Esophagus muscularis mucosa (tissue), 4 donors: ENCODE measurements around the gene JPH3. TPM values are rescaled to one million over a fixed set of nuclear protein-coding genes. Genes with fewer than 3 reads are reported as not detected.

Experiments used
- DNase-seq: peaks from one replicate; pipeline ENCODE4 v3.0.0-alpha.2; 2017; ENCODE audit errors: extremely low spot score
- H3K27ac ChIP-seq, 4 donors: fragments of 200-600 bp; sonication (generic); replicated peaks in 1 of 4; 1 replicate in 3 of 4; 2 replicates in 1 of 4; pipeline ENCODE4 v1.5.1; 2016 to 2019; ENCODE audit warnings: mild to moderate bottlenecking in 1 of 4
- H3K27me3 ChIP-seq, 4 donors: fragments of 200-600 bp; sonication (generic); one replicate each; pipeline versions ENCODE4 v1.5.1 to v1.6.0; 2016 to 2019
- H3K36me3 ChIP-seq, 4 donors: fragments of 200-600 bp; sonication (generic); one replicate each; pipeline ENCODE4 v1.5.1; 2016 to 2019
- H3K4me1 ChIP-seq, 4 donors: fragments of 200-600 bp; sonication (generic); one replicate each; pipeline ENCODE4 v1.5.1; 2016 to 2019
- H3K4me3 ChIP-seq, 4 donors: fragments of 200-600 bp; sonication (generic); 1 replicate in 2 of 4; 2 replicates in 2 of 4; pipeline ENCODE4 v1.5.1; 2016 to 2019; ENCODE audit warnings: mild to moderate bottlenecking in 4 of 4, moderate library complexity in 1 of 4
- H3K9me3 ChIP-seq, 4 donors: fragments of 200-600 bp; sonication (generic); 1 replicate in 3 of 4; 2 replicates in 1 of 4; pipeline ENCODE4 v1.5.1; 2016 to 2019
- EP300 ChIP-seq: sonication (generic); formaldehyde crosslinking; IDR thresholded peaks from one replicate; pipeline ENCODE4 v1.6.1; 2017; ENCODE audit warnings: antibody characterized with exemption
- POLR2A ChIP-seq: fragments of 450-650 bp; IDR thresholded peaks from one replicate; pipeline ENCODE4 v1.6.1; 2017; ENCODE audit warnings: antibody characterized with exemption, moderate library complexity, mild to moderate bottlenecking, low read depth
- POLR2AphosphoS5 ChIP-seq, 2 donors: sonication (generic); formaldehyde crosslinking; IDR thresholded peaks; one replicate each; pipeline ENCODE4 v1.6.1; 2017; ENCODE audit warnings: antibody characterized with exemption in 2 of 2
- WGBS: methylation state at CpG from one replicate; pipeline ENCODE4 v1.1.5; 2018; 5-methylcytosine and 5-hydroxymethylcytosine counted together
- intact Hi-C: fragments of 100-400 bp; cut with DNase I; formaldehyde crosslinking; loops from one replicate; pipeline ENCODE4 v1.15.1; 2023
- total RNA-seq, 4 donors: library from RNA; depleted of rRNA; stranded (reverse); fragments of >200 nt; gene quantifications; one replicate each; pipeline versions ENCODE4 v1.1.0 to v1.2.1, GENCODE V29; 2016
- TF ChIP-seq, protein P1 (sequence below), 3 experiments: fragments of 200-600 bp in 2 of 3; fragments of 450-650 bp in 1 of 3; sonication (generic) in 2 of 3; IDR thresholded peaks; one replicate each; pipeline ENCODE4 v1.5.1; 2017 to 2019; ENCODE audit warnings: antibody characterized with exemption in 3 of 3, mild to moderate bottlenecking in 2 of 3, moderate library complexity in 1 of 3

JPH3 gene
- total RNA-seq, 4 donors from 2014 or later: 0.42 to 2.2 (median 0.54) TPM

DNA sequence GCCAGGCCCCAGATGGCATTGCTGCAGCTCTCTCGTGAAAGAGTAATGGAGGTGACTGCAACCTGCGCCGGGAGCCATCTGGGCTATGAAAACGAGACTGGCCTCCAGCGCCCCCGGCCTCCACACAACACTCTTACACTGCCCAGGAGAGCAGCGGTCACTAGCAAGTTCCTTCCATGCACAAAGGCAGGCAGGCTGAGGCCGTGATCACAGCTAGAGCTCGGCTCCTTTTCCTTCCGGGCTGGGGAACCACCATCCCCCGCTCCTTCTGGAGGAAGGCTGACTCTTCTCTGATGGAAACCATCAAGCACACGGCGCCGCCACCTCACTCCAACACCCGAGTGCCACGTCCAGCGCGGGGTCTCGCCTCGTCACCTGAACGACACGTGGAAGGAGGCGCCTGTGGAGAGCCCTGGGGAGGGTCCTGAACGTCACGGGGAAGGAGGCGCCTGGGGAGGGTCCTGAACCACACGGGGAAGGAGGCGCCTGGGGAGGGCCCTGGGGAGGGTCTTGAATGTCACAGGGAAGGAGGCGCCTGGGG, 101.6 kb downstream of the JPH3 start:
- TF ChIP-seq EP300: no peak
- no peak for TF ChIP-seq POLR2AphosphoS5 (IDR thresholded peaks at IDR 0.05)
- H3K27ac ChIP-seq: no peak overlapping the region
- intact Hi-C loops: no loop called here
- no peak for DNase-seq
- H3K27me3 ChIP-seq: no peaks in the 10 kb centered on the region
- peaks cover 0 to 12% (median 8%) of the 10 kb centered on the region in 4 donors for H3K4me1 ChIP-seq
- H3K4me3 ChIP-seq: no peak overlapping the region
- H3K36me3 ChIP-seq: peaks cover 16 to 87% (median 60%) of the 10 kb centered on the region in 4 donors
- H3K9me3 ChIP-seq: no peaks in the 10 kb centered on the region
- 85% methylated on average over 25 of the region's 29 CpGs for WGBS

DNA sequence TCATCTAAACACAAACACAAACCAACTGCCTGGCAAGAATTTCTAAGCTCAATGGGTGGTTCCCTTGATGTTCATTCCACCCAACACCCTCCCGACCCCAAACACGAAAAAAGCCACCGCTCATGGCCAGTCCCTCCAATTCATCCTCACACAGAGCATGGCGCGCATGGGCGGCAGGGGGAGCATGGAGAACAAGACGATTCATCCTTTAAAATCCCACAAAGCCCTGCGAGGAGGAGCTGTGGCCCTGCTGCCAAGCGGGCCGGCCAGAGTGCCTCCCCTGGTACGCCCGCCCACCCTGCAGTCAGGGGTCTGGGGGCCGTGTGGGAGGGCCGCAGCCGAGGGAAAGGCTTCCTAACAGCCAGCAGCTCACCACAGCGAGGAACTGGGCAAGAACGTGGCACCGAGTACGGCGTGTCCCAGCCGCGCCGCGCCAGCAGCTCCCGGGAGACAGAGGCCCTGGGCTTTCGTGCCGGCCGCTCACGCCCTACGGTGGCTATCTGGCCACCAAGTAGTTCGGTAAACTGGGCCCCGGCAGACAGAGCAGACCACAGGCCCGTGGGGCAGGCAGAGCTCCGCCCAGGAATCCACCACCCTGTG, 102.5 kb downstream of the JPH3 start:
- H3K36me3 ChIP-seq: peaks cover 24 to 88% (median 64%) of the 10 kb centered on the region in 4 donors
- no peaks in the 10 kb centered on the region for H3K9me3 ChIP-seq
- DNase-seq: no peak
- no peak for TF ChIP-seq POLR2AphosphoS5 (IDR thresholded peaks at IDR 0.05)
- no peak for TF ChIP-seq EP300
- TF ChIP-seq, protein P1, sequence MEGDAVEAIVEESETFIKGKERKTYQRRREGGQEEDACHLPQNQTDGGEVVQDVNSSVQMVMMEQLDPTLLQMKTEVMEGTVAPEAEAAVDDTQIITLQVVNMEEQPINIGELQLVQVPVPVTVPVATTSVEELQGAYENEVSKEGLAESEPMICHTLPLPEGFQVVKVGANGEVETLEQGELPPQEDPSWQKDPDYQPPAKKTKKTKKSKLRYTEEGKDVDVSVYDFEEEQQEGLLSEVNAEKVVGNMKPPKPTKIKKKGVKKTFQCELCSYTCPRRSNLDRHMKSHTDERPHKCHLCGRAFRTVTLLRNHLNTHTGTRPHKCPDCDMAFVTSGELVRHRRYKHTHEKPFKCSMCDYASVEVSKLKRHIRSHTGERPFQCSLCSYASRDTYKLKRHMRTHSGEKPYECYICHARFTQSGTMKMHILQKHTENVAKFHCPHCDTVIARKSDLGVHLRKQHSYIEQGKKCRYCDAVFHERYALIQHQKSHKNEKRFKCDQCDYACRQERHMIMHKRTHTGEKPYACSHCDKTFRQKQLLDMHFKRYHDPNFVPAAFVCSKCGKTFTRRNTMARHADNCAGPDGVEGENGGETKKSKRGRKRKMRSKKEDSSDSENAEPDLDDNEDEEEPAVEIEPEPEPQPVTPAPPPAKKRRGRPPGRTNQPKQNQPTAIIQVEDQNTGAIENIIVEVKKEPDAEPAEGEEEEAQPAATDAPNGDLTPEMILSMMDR (IDR thresholded peaks at IDR 0.05): no peak
- no peak for TF ChIP-seq POLR2A
- 95% methylated on average over 25 of the region's 34 CpGs for WGBS
- H3K4me3 ChIP-seq: no peak overlapping the region
- H3K27ac ChIP-seq: no peak overlapping the region
- intact Hi-C loops: no loop called here
- H3K27me3 ChIP-seq: no peaks in the 10 kb centered on the region
- H3K4me1 ChIP-seq: peaks cover 0 to 12% (median 8%) of the 10 kb centered on the region in 4 donors

- Histone ChIP-seq H3K27ac (no peak overlapping the region), H3K9me3 (no peaks in the 10 kb centered on the region), H3K27me3 (no peaks in the 10 kb centered on the region), H3K36me3 (peaks cover 32 to 90% (median 70%) of the 10 kb centered on the region in 4 donors), H3K4me3 (no peak overlapping the region), H3K4me1 (peaks cover 0 to 12% (median 8%) of the 10 kb centered on the region in 4 donors)
- intact Hi-C loops: no loop called here
- TF ChIP-seq POLR2AphosphoS5 (IDR thresholded peaks at IDR 0.05): no peak
- no peak for TF ChIP-seq EP300
- TF ChIP-seq, protein P1 (IDR thresholded peaks at IDR 0.05): no peak
- TF ChIP-seq POLR2A: no peak
- WGBS: 75% methylated on average over 12 of the region's 31 CpGs
- DNase-seq: no peak
Measured at GRCh38 chr16:87705771-87706277, 103.5 kb downstream of the JPH3 start.

GRCh38 chr16:87706278-87707000, 104.1 kb downstream of the JPH3 start:
- no peak for TF ChIP-seq POLR2A
- WGBS: 71% methylated on average over 16 of the region's 28 CpGs
- peaks cover 0 to 12% (median 8%) of the 10 kb centered on the region in 4 donors for H3K4me1 ChIP-seq
- no peak overlapping the region for H3K4me3 ChIP-seq
- H3K27me3 ChIP-seq: no peaks in the 10 kb centered on the region
- intact Hi-C loops: no loop called here
- H3K27ac ChIP-seq: no peak overlapping the region
- no peaks in the 10 kb centered on the region for H3K9me3 ChIP-seq
- peaks cover 36 to 90% (median 75%) of the 10 kb centered on the region in 4 donors for H3K36me3 ChIP-seq
- DNase-seq: no peak

DNA sequence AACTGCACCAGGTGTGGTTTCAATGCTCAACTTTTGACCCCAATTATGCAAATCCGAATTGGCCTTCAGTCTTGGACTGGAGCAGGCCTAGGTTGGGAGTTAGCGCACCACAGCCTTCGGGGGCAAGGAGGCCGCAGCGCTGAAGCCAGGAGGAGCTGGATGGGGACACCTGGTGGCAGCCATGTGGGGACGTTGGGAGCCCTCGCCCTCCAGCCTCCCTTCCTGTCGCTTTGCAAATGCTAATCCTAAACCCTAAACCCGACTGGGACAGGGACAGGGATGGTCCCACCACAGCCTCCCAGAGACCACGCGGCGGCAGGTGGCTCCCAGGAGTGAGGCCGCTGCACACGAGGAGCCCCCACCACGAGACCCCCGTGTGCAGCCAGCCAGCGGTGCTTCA, 104.8 kb downstream of the JPH3 start:
- TF ChIP-seq EP300: no peak
- TF ChIP-seq POLR2A: no peak
- TF ChIP-seq, protein P1 (IDR thresholded peaks at IDR 0.05): no peak
- no peak for TF ChIP-seq POLR2AphosphoS5 (IDR thresholded peaks at IDR 0.05)
- Histone ChIP-seq H3K4me3 (no peak overlapping the region), H3K9me3 (no peaks in the 10 kb centered on the region), H3K27me3 (no peaks in the 10 kb centered on the region), H3K4me1 (peaks cover 0 to 12% (median 6%) of the 10 kb centered on the region in 4 donors), H3K27ac (no peak overlapping the region), H3K36me3 (peaks cover 36 to 90% (median 73%) of the 10 kb centered on the region in 4 donors)
- 80% methylated on average over 9 of the region's 17 CpGs for WGBS
- intact Hi-C loops: no loop called here
- no peak for DNase-seq
